HG02763 (cell line): Measurements from ENCODE around the gene DMD.
"Not testable (repeated sequence)": the region's sequence is repeated elsewhere in the genome, so short reads cannot be mapped to it uniquely, and the experiment has no call there.

Experiments
- ATAC-seq: cut with Tn5 transposase; IDR thresholded peaks from one replicate; pipeline ENCODE4 v1.9.1; 2021; ENCODE audit warnings: mild to moderate bottlenecking, moderate library complexity; ENCODE audit not compliant: unreplicated experiment

The DMD gene

GRCh38 chrX:31377821-31378220 is 1833.5 kb downstream of the DMD start:
- ATAC-seq = not testable (repeated sequence)

- no peak for ATAC-seq
These were observed 1834.8 kb downstream of the DMD start for GRCh38 chrX:31376408-31377022.

- no peak for ATAC-seq
These were observed 1836.6 kb downstream of the DMD start for GRCh38 chrX:31374786-31375185.

- no peak for ATAC-seq
These were observed 1839.4 kb downstream of the DMD start for GRCh38 chrX:31371956-31372355.

- ATAC-seq = no peak
These were observed 1843.5 kb downstream of the DMD start for GRCh38 chrX:31367816-31368215.

- ATAC-seq = no peak
These were observed 1845.3 kb downstream of the DMD start for GRCh38 chrX:31366041-31366440.

GRCh38 chrX:31356275-31357212 is 1854.8 kb downstream of the DMD start:
- ATAC-seq = no peak

GRCh38 chrX:31355206-31355955 is 1856.0 kb downstream of the DMD start:
- ATAC-seq = no peak

GRCh38 chrX:31353095-31353494 is 1858.3 kb downstream of the DMD start:
- no peak for ATAC-seq

GRCh38 chrX:31350808-31351074 is 1860.6 kb downstream of the DMD start:
- ATAC-seq = no peak

GRCh38 chrX:31349515-31349914 is 1861.8 kb downstream of the DMD start:
- ATAC-seq = no peak

- no peak for ATAC-seq
These were observed 1870.8 kb downstream of the DMD start for GRCh38 chrX:31340587-31340986.

- no peak for ATAC-seq
These were observed 1872.4 kb downstream of the DMD start for GRCh38 chrX:31338991-31339350.

GRCh38 chrX:31337332-31337731 is 1874.0 kb downstream of the DMD start:
- no peak for ATAC-seq

GRCh38 chrX:31336419-31336818 is 1874.9 kb downstream of the DMD start:
- no peak for ATAC-seq

GRCh38 chrX:31334997-31335396 is 1876.4 kb downstream of the DMD start:
- ATAC-seq = no peak

GRCh38 chrX:31333165-31333831 is 1878.1 kb downstream of the DMD start:
- ATAC-seq = no peak

- no peak for ATAC-seq
These were observed 1879.4 kb downstream of the DMD start for GRCh38 chrX:31331928-31332327.

- no peak for ATAC-seq
These were observed 1880.3 kb downstream of the DMD start for GRCh38 chrX:31331015-31331414.

- ATAC-seq = no peak
These were observed 1882.1 kb downstream of the DMD start for GRCh38 chrX:31329298-31329697.

GRCh38 chrX:31323658-31324057 is 1887.7 kb downstream of the DMD start:
- ATAC-seq = peak; percentile 76
